Esophagus (tissue), 2 donors: ENCODE measurements around the gene SHB. TPM values are rescaled to one million over a fixed set of nuclear protein-coding genes. Genes with fewer than 3 reads are reported as not detected.
"Not testable (repeated sequence)": the region's sequence is repeated elsewhere in the genome, so short reads cannot be mapped to it uniquely, and the experiment has no call there.

Experiments
- H3K27ac ChIP-seq, 2 donors: one replicate each; pipeline ENCODE4 v1.5.1; 2013; ENCODE audit warnings: low read depth in 2 of 2, mild to moderate bottlenecking in 2 of 2, inconsistent platforms in 1 of 2, low read length in 1 of 2, moderate library complexity in 1 of 2
- H3K27me3 ChIP-seq, 2 donors: one replicate each; pipeline ENCODE4 v1.6.1; 2013; ENCODE audit warnings: low read length in 2 of 2, control low read depth in 1 of 2, mild to moderate bottlenecking in 1 of 2; ENCODE audit not compliant: insufficient read depth in 2 of 2, control insufficient read depth in 1 of 2
- H3K36me3 ChIP-seq, 2 donors: one replicate each; pipeline ENCODE4 v1.6.1; 2013; ENCODE audit warnings: low read length in 1 of 2; ENCODE audit not compliant: control insufficient read depth in 2 of 2, insufficient read depth in 2 of 2
- H3K4me1 ChIP-seq, 2 donors: one replicate each; pipeline ENCODE4 v1.6.1; 2013; ENCODE audit warnings: low read length in 1 of 2; ENCODE audit not compliant: control insufficient read depth in 2 of 2, insufficient read depth in 2 of 2
- H3K4me3 ChIP-seq, 2 donors: one replicate each; pipeline ENCODE4 v1.5.1; 2013; ENCODE audit warnings: low read length in 2 of 2, mild to moderate bottlenecking in 2 of 2, low read depth in 1 of 2, moderate library complexity in 1 of 2
- H3K9me3 ChIP-seq, 2 donors: one replicate each; pipeline ENCODE4 v1.6.1; 2013; ENCODE audit warnings: mild to moderate bottlenecking in 2 of 2, low read depth in 1 of 2, low read length in 1 of 2, moderate library complexity in 1 of 2; ENCODE audit not compliant: control insufficient read depth in 2 of 2, insufficient read depth in 1 of 2
- WGBS, 2 donors: extraction: QIAGEN DNeasy Blood & Tissue Kit; methylation state at CpG; one replicate each; pipeline ENCODE4 v1.1.7; 2013; 5-methylcytosine and 5-hydroxymethylcytosine counted together
- polyA plus RNA-seq, 2 donors: library from polyadenylated mRNA; stranded (reverse); fragments of 200-250 nt; gene quantifications; one replicate each; pipeline ENCODE4 v1.2.3, GENCODE V29; 2013
- donor health status: healthy with polysubstance abuse.
- donor health status: Bipolar disorder and iron deficiency.

The SHB gene
- polyA plus RNA-seq, 2 donors, result 14.7 to 15.7 TPM

DNA sequence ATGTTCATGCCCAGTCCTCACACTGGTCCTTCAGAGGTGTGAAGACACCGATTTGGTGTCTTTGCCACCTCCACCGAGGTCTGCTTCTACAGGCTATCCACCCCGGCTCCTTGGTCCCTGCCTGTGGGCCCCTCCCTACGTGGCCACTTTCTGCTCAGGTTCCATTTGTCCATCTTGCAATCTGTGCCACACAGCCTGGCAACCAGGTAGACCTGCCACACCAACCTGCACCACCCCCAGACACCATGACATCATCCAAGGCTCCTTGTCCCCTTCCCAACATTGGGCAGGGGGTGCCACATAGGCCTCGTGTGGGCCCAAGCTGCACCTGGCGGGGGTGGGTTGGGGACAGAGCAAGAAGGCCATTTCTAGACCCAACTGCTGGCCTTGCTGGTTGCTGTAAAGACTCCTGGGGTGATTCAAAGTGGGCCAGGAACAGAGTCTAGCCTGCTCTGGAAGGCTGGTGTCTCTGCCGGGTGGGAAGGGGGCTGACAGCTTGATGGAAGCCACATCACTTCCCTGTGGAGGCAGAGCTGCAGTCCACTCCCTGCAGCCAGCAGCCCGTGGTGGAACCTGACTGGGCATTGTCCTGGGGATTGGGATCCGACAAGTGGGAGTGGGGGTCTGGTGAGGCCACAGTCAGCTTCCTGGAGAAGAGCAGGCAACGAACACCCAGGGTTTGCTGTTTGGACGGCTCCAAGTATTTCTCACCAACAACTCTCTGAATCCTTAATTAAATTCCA is 99.3 kb downstream of the SHB start:
- H3K36me3 ChIP-seq, result peaks cover 0 to 11% of the 10 kb centered on the region in 2 donors
- no peaks in the 10 kb centered on the region for H3K9me3 ChIP-seq
- no peak overlapping the region for H3K27ac ChIP-seq
- H3K4me3 ChIP-seq, result no peak overlapping the region
- peaks cover 10 to 30% of the 10 kb centered on the region in 2 donors for H3K4me1 ChIP-seq
- WGBS, 2 donors, result 80 to 83% methylated on average over 11 of the region's 11 CpGs
- no peaks in the 10 kb centered on the region for H3K27me3 ChIP-seq

- Histone ChIP-seq H3K36me3 (peaks cover 0 to 11% of the 10 kb centered on the region in 2 donors), H3K27ac (peak overlapping the region in 1 of 2 donors; percentile 36), H3K4me3 (no peak overlapping the region), H3K27me3 (no peaks in the 10 kb centered on the region), H3K9me3 (no peaks in the 10 kb centered on the region), H3K4me1 (peaks cover 11 to 31% of the 10 kb centered on the region in 2 donors)
- WGBS, 2 donors, result 43 to 62% methylated on average over 2 of the region's 2 CpGs
These were observed 99.9 kb downstream of the SHB start for GRCh38 chr9:37969130-37969529.

GRCh38 chr9:37968228-37968701 is 100.8 kb downstream of the SHB start:
- Histone ChIP-seq H3K36me3 (peaks cover 0 to 8% of the 10 kb centered on the region in 2 donors), H3K4me1 (peaks cover 14 to 40% of the 10 kb centered on the region in 2 donors), H3K9me3 (no peaks in the 10 kb centered on the region), H3K27me3 (no peaks in the 10 kb centered on the region), H3K27ac (peak overlapping the region; percentile 64 to 78), H3K4me3 (no peak overlapping the region)
- WGBS, 2 donors, result 43 to 44% methylated on average over 4 of the region's 4 CpGs

GRCh38 chr9:37967761-37968080 is 101.3 kb downstream of the SHB start:
- Histone ChIP-seq H3K4me1 (peaks cover 16 to 42% of the 10 kb centered on the region in 2 donors), H3K27ac (peak overlapping the region; percentile 76 to 90)
- WGBS, 2 donors, result 86 to 93% methylated on average over 6 of the region's 6 CpGs

GRCh38 chr9:37967014-37967760 is 101.8 kb downstream of the SHB start:
- Histone ChIP-seq H3K4me3 (no peak overlapping the region), H3K27ac (peak overlapping the region; percentile 76 to 98), H3K27me3 (no peaks in the 10 kb centered on the region), H3K36me3 (peaks cover 0 to 8% of the 10 kb centered on the region in 2 donors), H3K4me1 (peaks cover 16 to 42% of the 10 kb centered on the region in 2 donors), H3K9me3 (no peaks in the 10 kb centered on the region)
- 67 to 73% methylated on average over 8 of the region's 8 CpGs for WGBS, 2 donors

More at GRCh38 chr9:37967761-37968080, 101.3 kb downstream of the SHB start:
- Histone ChIP-seq H3K36me3 (peaks cover 0 to 8% of the 10 kb centered on the region in 2 donors), H3K27me3 (no peaks in the 10 kb centered on the region), H3K9me3 (no peaks in the 10 kb centered on the region), H3K4me3 (no peak overlapping the region)

DNA sequence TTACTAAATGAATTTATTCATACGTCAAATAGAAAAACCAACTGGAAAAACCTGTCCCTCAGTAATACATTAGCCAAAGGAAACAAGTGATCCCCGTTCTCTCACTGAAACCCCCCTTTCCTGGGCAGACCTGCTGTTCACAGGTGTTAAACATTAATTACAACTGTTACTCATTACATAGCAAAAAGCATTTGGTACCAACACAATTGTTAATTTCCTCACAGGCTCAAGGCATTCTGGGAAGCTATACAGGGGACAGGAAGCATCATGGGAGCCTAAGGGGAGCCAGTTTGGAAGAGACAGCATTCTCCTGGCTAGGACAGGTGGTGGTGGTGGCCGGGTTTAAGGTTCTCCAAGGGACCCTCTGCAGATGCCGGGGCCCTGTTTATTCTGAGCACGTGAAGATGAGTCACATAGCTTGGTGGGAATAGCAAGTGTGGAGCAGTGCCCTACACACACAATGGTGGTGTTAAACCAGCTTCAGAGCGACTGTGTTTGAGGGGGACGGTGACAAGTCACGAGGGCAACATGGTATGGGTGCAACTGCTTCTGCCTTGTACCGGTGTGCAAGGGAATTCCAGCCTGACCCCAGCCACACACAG is 102.5 kb downstream of the SHB start:
- peak overlapping the region; percentile 76 to 98 for H3K27ac ChIP-seq
- H3K4me3 ChIP-seq, result no peak overlapping the region
- H3K9me3 ChIP-seq, result no peaks in the 10 kb centered on the region
- H3K27me3 ChIP-seq, result no peaks in the 10 kb centered on the region
- peaks cover 16 to 42% of the 10 kb centered on the region in 2 donors for H3K4me1 ChIP-seq
- 43 to 45% methylated on average over 9 of the region's 9 CpGs for WGBS, 2 donors
- H3K36me3 ChIP-seq, result peaks cover 0 to 8% of the 10 kb centered on the region in 2 donors

- H3K4me3 ChIP-seq, H3K36me3 ChIP-seq, H3K27me3 ChIP-seq, H3K9me3 ChIP-seq: not testable (repeated sequence)
- Histone ChIP-seq H3K4me1 (peaks cover 16 to 42% of the 10 kb centered on the region in 2 donors), H3K27ac (peak overlapping the region; percentile 38 to 92)
- WGBS, 2 donors, result 53 to 60% methylated on average over 7 of the region's 7 CpGs
These were observed 103.2 kb downstream of the SHB start for GRCh38 chr9:37965676-37966345.

- 59 to 63% methylated on average over 2 of the region's 2 CpGs for WGBS, 2 donors
- Histone ChIP-seq H3K4me1 (peaks cover 16 to 43% of the 10 kb centered on the region in 2 donors), H3K36me3 (peaks cover 0 to 6% of the 10 kb centered on the region in 2 donors), H3K27me3 (no peaks in the 10 kb centered on the region), H3K4me3 (no peak overlapping the region), H3K27ac (peak overlapping the region; percentile 38 to 92), H3K9me3 (no peaks in the 10 kb centered on the region)
These were observed 103.9 kb downstream of the SHB start for GRCh38 chr9:37965116-37965515.

DNA sequence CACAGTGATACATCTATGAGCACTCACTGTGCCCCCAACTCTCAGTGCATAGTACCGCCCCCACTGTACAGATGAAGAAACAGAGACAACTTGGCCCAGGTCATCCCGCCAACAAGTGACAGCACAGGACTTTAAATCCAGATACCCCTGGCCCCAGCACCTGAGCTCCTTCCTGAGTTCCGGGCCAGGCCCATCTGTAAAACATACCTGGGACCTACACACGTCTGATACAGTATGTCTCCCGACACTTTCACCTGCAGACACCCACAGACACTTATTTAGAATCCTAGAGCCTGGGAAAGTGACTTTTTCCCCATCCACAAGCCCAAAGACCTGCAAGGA is 104.3 kb downstream of the SHB start:
- Histone ChIP-seq H3K27me3 (no peaks in the 10 kb centered on the region), H3K4me3 (no peak overlapping the region), H3K27ac (peak overlapping the region; percentile 38 to 92), H3K9me3 (no peaks in the 10 kb centered on the region), H3K36me3 (peaks cover 0 to 4% of the 10 kb centered on the region in 2 donors), H3K4me1 (peaks cover 16 to 43% of the 10 kb centered on the region in 2 donors)
- 57 to 61% methylated on average over 4 to 5 of the region's 5 CpGs for WGBS, 2 donors
